ENCODE results near the gene SMC2. TPM values are rescaled to one million over a fixed set of nuclear protein-coding genes. Genes with fewer than 3 reads are reported as not detected.
A peak's percentile ranks its signal among the peaks of the same experiment; 100 is the strongest.

The SMC2 gene
- total and polyA plus RNA-seq, 9 of the 15 experiments (the other 6 are each of a cell fraction or from before 2014, with no cell fraction given): 18.0 to 54.0 (median 32.9) TPM

GRCh38 chr9:104093647-104094533, at the start of gene SMC2 (continued):
- TF ChIP-seq EZH2 (IDR thresholded peaks at IDR 0.05; ENCODE audit: borderline replicate concordance, low read depth, low read length) (no peak), ATF1 (CRISPR knock-in tag; IDR thresholded peaks at IDR 0.05) (no peak), ATF1 (tag; IDR thresholded peaks at IDR 0.05) (peak; percentile 63), HDAC8 (tag; IDR thresholded peaks at IDR 0.05) (no peak), MECOM (CRISPR knock-in tag; IDR thresholded peaks at IDR 0.05) (no peak), SAFB2 (IDR thresholded peaks at IDR 0.05; ENCODE audit: borderline replicate concordance, low read depth, low read length, severe bottlenecking) (no peak), HDAC6 (IDR thresholded peaks at IDR 0.05; ENCODE audit: low read depth, low read length) (no peak), MEF2D (tag; conservative IDR thresholded peaks at IDR 0.05; ENCODE audit: low read depth) (0 out of 2 replicates have a peak, but pooled peaks have one; percentile 11), RHOXF2B (CRISPR knock-in tag; conservative IDR thresholded peaks at IDR 0.05) (no peak), CUX1 (CRISPR knock-in tag; IDR thresholded peaks at IDR 0.05) (no peak), ZNF586 (CRISPR knock-in tag; conservative IDR thresholded peaks at IDR 0.05) (no peak), CTCF (IDR thresholded peaks at IDR 0.05 in 2 of 3, conservative IDR thresholded peaks at IDR 0.05 in 1 of 3; ENCODE audit: insufficient read depth in 2 of 3, low read depth in 1 of 3, low read length in 3 of 3) (no peak), PHF21A (IDR thresholded peaks at IDR 0.05; ENCODE audit: borderline replicate concordance, low read depth) (no peak), DIDO1 (tag; IDR thresholded peaks at IDR 0.05; ENCODE audit: low read depth) (peak; percentile 65; the same call in 1 of the 2 replicates), CBFB (CRISPR knock-in tag; IDR thresholded peaks at IDR 0.05) (no peak), ZNF583 (CRISPR knock-in tag; IDR thresholded peaks at IDR 0.05) (no peak), ASH1L (IDR thresholded peaks at IDR 0.05; ENCODE audit: borderline replicate concordance, low read depth, partially characterized antibody) (no peak), ZNF3 (CRISPR knock-in tag; IDR thresholded peaks at IDR 0.05) (no peak), TCFL5 (CRISPR knock-in tag; conservative IDR thresholded peaks at IDR 0.05) (no peak)
